ENCODE measurements around the gene KCNS3. TPM values are rescaled to one million over a fixed set of nuclear protein-coding genes. Genes with fewer than 3 reads are reported as not detected.
A peak's percentile ranks its signal among the peaks of the same experiment; 100 is the strongest.

Gene KCNS3
- total and polyA plus RNA-seq, 8 donors = 7.6 to 150 (median 19.3) TPM

DNA sequence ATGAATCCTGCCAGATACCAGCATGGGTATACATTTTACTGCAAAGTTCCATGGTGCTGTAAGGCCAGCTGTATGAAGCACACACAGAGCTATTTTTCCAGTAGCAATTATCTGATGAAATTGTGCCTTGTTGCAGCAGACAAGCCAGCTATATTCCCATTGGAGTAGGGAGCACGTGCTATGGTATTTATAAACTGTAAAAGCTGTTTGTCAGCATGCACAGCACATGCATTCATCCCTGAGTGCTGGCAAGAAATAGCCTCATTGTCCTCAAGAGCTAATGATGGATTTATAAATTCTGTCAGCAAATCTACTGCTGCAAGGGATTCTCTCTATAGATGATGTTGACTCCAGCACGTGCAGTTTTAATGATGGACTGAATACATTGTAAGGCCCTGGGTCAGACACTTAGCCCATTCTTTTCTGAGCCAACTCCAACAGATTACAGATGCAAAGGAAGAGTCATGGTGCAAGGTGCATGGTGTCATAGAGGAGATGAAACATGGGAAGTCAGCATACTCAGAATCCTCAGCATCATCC is 61.7 kb downstream of the KCNS3 start:
- H3K36me3 ChIP-seq = no peaks in the 10 kb centered on the region

GRCh38 chr2:17943444-17943843 is 65.0 kb downstream of the KCNS3 start:
- H3K27me3 ChIP-seq = no peaks in the 10 kb centered on the region
- DNase-seq = no peak
- no peaks in the 10 kb centered on the region for H3K4me1 ChIP-seq
- H3K9me3 ChIP-seq = peaks cover 0 to 7% (median 1%) of the 10 kb centered on the region in 4 donors
- H3K27ac ChIP-seq = no peak overlapping the region
- TF ChIP-seq POLR2AphosphoS5 (IDR thresholded peaks at IDR 0.05) (no peak), EP300 (IDR thresholded peaks at IDR 0.05) (no peak), POLR2A (IDR thresholded peaks at IDR 0.05) (no peak)
- whole genome bisulfite sequencing, 5 donors = 57 to 78% (median 74%) methylated on average over 4 of the region's 4 CpGs
- intact Hi-C loops (cut with DNase I; ENCODE audit: low total_unique reads) = no loop called here
- H3K36me3 ChIP-seq = no peaks in the 10 kb centered on the region
- no peak overlapping the region for H3K4me3 ChIP-seq

More for the DNA sequence above, 61.7 kb downstream of the KCNS3 start:
- intact Hi-C loops (cut with DNase I; ENCODE audit: low total_unique reads) = no loop called here
- 52 to 70% (median 61%) methylated on average over 2 of the region's 2 CpGs for WGBS, 5 donors
- Histone ChIP-seq H3K27me3 (no peaks in the 10 kb centered on the region), H3K27ac (no peak overlapping the region), H3K4me3 (no peak overlapping the region), H3K4me1 (no peaks in the 10 kb centered on the region), H3K9me3 (peaks cover 0 to 7% (median 3%) of the 10 kb centered on the region in 4 donors)
- TF ChIP-seq POLR2A (IDR thresholded peaks at IDR 0.05) (no peak), EP300 (IDR thresholded peaks at IDR 0.05) (no peak), POLR2AphosphoS5 (IDR thresholded peaks at IDR 0.05) (no peak)
- TF ChIP-seq, protein P1, sequence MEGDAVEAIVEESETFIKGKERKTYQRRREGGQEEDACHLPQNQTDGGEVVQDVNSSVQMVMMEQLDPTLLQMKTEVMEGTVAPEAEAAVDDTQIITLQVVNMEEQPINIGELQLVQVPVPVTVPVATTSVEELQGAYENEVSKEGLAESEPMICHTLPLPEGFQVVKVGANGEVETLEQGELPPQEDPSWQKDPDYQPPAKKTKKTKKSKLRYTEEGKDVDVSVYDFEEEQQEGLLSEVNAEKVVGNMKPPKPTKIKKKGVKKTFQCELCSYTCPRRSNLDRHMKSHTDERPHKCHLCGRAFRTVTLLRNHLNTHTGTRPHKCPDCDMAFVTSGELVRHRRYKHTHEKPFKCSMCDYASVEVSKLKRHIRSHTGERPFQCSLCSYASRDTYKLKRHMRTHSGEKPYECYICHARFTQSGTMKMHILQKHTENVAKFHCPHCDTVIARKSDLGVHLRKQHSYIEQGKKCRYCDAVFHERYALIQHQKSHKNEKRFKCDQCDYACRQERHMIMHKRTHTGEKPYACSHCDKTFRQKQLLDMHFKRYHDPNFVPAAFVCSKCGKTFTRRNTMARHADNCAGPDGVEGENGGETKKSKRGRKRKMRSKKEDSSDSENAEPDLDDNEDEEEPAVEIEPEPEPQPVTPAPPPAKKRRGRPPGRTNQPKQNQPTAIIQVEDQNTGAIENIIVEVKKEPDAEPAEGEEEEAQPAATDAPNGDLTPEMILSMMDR (IDR thresholded peaks at IDR 0.05) = no peak
- DNase-seq = peak in 1 of 2 donors; percentile 56

DNA sequence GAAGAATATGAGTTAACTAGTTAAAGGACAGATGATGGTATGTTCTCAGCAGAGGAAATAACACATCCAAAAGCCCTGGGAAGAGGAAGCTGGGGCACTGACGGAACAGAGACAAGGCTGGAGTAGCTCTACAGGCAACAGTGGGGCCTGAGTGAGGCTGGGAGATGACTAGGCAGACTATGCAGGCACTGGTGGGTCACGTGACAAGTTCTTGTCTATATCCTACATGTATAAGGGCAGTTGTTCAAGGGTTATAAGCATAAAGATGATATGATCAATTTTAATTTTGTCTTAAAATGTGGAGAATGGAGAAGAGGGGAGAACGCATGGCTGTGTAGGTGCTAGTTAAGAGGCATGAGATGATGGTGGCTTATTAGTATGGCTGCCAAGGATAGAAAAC is 68.6 kb downstream of the KCNS3 start:
- DNase-seq = no peak
- intact Hi-C loops (cut with DNase I; ENCODE audit: low total_unique reads) = no loop called here
- 71 to 88% (median 81%) methylated on average over 3 of the region's 3 CpGs for WGBS, 5 donors

DNA sequence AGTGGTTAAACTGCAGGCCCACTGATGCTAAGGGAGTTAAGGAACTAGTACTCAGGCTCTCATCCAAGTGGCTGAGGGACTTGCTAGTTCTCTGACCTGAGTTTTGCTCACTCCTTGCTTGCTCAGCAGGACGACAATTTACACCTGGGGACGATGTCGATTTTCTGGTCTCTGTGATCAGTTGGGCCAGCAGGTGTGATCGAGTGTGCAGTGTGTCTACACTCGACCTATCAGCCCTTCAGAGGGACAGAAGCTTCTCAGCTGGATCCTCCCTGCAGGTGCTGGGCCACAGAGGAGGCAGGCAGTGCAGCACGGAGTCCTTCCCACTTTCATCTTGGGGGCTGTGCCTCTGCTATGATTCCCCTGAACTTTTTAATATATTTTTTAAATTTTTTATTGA is 71.5 kb downstream of the KCNS3 start:
- H3K27me3 ChIP-seq = no peaks in the 10 kb centered on the region
- no peak overlapping the region for H3K4me3 ChIP-seq
- intact Hi-C loops (cut with DNase I; ENCODE audit: low total_unique reads) = no loop called here
- no peaks in the 10 kb centered on the region for H3K36me3 ChIP-seq
- no peak for DNase-seq
- no peak overlapping the region for H3K27ac ChIP-seq
- peaks cover 0 to 6% (median 0%) of the 10 kb centered on the region in 4 donors for H3K9me3 ChIP-seq
- 47 to 79% (median 69%) methylated on average over 6 of the region's 6 CpGs for WGBS, 5 donors
- no peaks in the 10 kb centered on the region for H3K4me1 ChIP-seq
- TF ChIP-seq POLR2AphosphoS5 (IDR thresholded peaks at IDR 0.05) (no peak), POLR2A (IDR thresholded peaks at IDR 0.05) (no peak), EP300 (IDR thresholded peaks at IDR 0.05) (no peak)
- TF ChIP-seq, protein P1 (IDR thresholded peaks at IDR 0.05) = no peak

More for the DNA sequence above, 68.6 kb downstream of the KCNS3 start:
- H3K27me3 ChIP-seq = no peaks in the 10 kb centered on the region
- no peaks in the 10 kb centered on the region for H3K4me1 ChIP-seq
- TF ChIP-seq POLR2A (IDR thresholded peaks at IDR 0.05) (no peak), EP300 (IDR thresholded peaks at IDR 0.05) (no peak), POLR2AphosphoS5 (IDR thresholded peaks at IDR 0.05) (no peak)
- TF ChIP-seq, protein P1 (IDR thresholded peaks at IDR 0.05) = no peak
- H3K27ac ChIP-seq = no peak overlapping the region
- H3K4me3 ChIP-seq = no peak overlapping the region
- no peaks in the 10 kb centered on the region for H3K36me3 ChIP-seq
- peaks cover 0 to 6% (median 0%) of the 10 kb centered on the region in 4 donors for H3K9me3 ChIP-seq

GRCh38 chr2:17951563-17951962 is 73.1 kb downstream of the KCNS3 start:
- no peaks in the 10 kb centered on the region for H3K27me3 ChIP-seq
- peaks cover 0 to 6% (median 0%) of the 10 kb centered on the region in 4 donors for H3K9me3 ChIP-seq
- H3K4me1 ChIP-seq = no peaks in the 10 kb centered on the region
- H3K27ac ChIP-seq = no peak overlapping the region
- intact Hi-C loops (cut with DNase I; ENCODE audit: low total_unique reads) = no loop called here
- TF ChIP-seq POLR2A (IDR thresholded peaks at IDR 0.05) = no peak
- TF ChIP-seq, protein P1 (IDR thresholded peaks at IDR 0.05) = no peak
- TF ChIP-seq POLR2AphosphoS5 (IDR thresholded peaks at IDR 0.05) = no peak
- TF ChIP-seq EP300 (IDR thresholded peaks at IDR 0.05) = no peak
- 65 to 79% (median 68%) methylated on average over 4 of the region's 4 CpGs for WGBS, 5 donors
- no peak overlapping the region for H3K4me3 ChIP-seq
- no peaks in the 10 kb centered on the region for H3K36me3 ChIP-seq
- no peak for DNase-seq
